ENCODE data around the gene JAK1. TPM values are rescaled to one million over a fixed set of nuclear protein-coding genes. Genes with fewer than 3 reads are reported as not detected.
"Not testable (repeated sequence)": the region's sequence is repeated elsewhere in the genome, so short reads cannot be mapped to it uniquely, and the experiment has no call there.

Gene JAK1
- polyA plus RNA-seq, 2 of the 4 experiments (the other 2 are of a cell fraction): 110 to 159 TPM

- DNase-seq (ENCODE audit: low read depth in 1 of 2, low spot score in 1 of 2) (peak in 1 of 2 experiments; percentile 60), ATAC-seq (peak; percentile 74 to 79), FAIRE-seq (no peak)
- Histone ChIP-seq H3K4me2 (peak overlapping the region; percentile 87), H3K27ac (peak overlapping the region; percentile 86 to 92), H3K4me3 (0 out of 3 replicates have a peak overlapping the region, but pooled peaks have one; percentile 22), H3K9me3 (no peaks in the 10 kb centered on the region), H3K4me1 (peaks cover 67% of the 10 kb centered on the region)
- TF ChIP-seq JUNB (IDR thresholded peaks at IDR 0.05) (0 out of 2 replicates have a peak, but pooled peaks have one; percentile 22), POLR2A (IDR thresholded peaks at IDR 0.05; ENCODE audit: low read length) (no peak), MAFK (IDR thresholded peaks at IDR 0.05; ENCODE audit: partially characterized antibody) (peak; percentile 28), POLR2AphosphoS2 (conservative IDR thresholded peaks at IDR 0.05; ENCODE audit: low read length) (no peak), FOSL2 (IDR thresholded peaks at IDR 0.05) (no peak), FOSL2 (CRISPR knock-in tag; IDR thresholded peaks at IDR 0.05) (peak; percentile 22; the same call in 1 of the 2 replicates), MAZ (IDR thresholded peaks at IDR 0.05; ENCODE audit: borderline replicate concordance, low read depth, low read length) (no peak), EHMT2 (IDR thresholded peaks at IDR 0.05; ENCODE audit: low read depth) (no peak), CEBPB (IDR thresholded peaks at IDR 0.05) (peak; percentile 56 to 74; a peak in 3 of 4 replicates), ELK1 (IDR thresholded peaks at IDR 0.05; ENCODE audit: low read depth, low read length) (no peak), USF2 (IDR thresholded peaks at IDR 0.05) (no peak), CHD2 (IDR thresholded peaks at IDR 0.05; ENCODE audit: low read length, partially characterized antibody) (no peak), SMC3 (IDR thresholded peaks at IDR 0.05) (no peak)
- whole genome bisulfite sequencing (ENCODE audit: missing lambda C conversion rate): 18% methylated on average over 11 of the region's 11 CpGs
- ChIA-PET POLR2A (interaction anchor here (2.7 kb wide), 1 partner anchor 35 kb away, joined by 12 read pairs; no protein-coding TSS in a partner anchor), CTCF (interaction anchor here (1.2 to 1.3 kb wide), 3 partner anchors 12 to 16 kb away, joined by 3 to 7 read pairs (median 3); no protein-coding TSS in a partner anchor)
Observed at GRCh38 chr1:64933296-64934070, 32.9 kb downstream of the JAK1 start.

- peaks cover 72% of the 10 kb centered on the region for H3K4me1 ChIP-seq
- H3K4me2 ChIP-seq: peak overlapping the region; percentile 87
- no peak for DNase-seq (ENCODE audit: low read depth in 1 of 2, low spot score in 1 of 2)
- FAIRE-seq: no peak
- peak overlapping the region; percentile 86 to 92 for H3K27ac ChIP-seq
- WGBS (ENCODE audit: missing lambda C conversion rate): 34% methylated on average over 4 of the region's 4 CpGs
- ChIA-PET CTCF (interaction anchor here (1.1 to 1.3 kb wide), 2 partner anchors 10 to 15 kb away, joined by 3 to 7 read pairs; no protein-coding TSS in a partner anchor), POLR2A (interaction anchor here (2.7 kb wide), 1 partner anchor 35 kb away, joined by 12 read pairs; no protein-coding TSS in a partner anchor)
- TF ChIP-seq BHLHE40 (IDR thresholded peaks at IDR 0.05; ENCODE audit: low read depth, low read length) (no peak), ZNF302 (CRISPR knock-in tag; IDR thresholded peaks at IDR 0.05) (no peak), CHD4 (IDR thresholded peaks at IDR 0.05; ENCODE audit: borderline replicate concordance) (no peak), ZSCAN20 (CRISPR knock-in tag; IDR thresholded peaks at IDR 0.05) (no peak), REST (IDR thresholded peaks at IDR 0.05) (no peak), MAFK (IDR thresholded peaks at IDR 0.05; ENCODE audit: partially characterized antibody) (no peak), RARB (CRISPR knock-in tag; IDR thresholded peaks at IDR 0.05) (no peak), ZC3H11A (IDR thresholded peaks at IDR 0.05) (no peak)
- ATAC-seq: no peak
- H3K9me3 ChIP-seq: no peaks in the 10 kb centered on the region
- H3K4me3 ChIP-seq: no peak overlapping the region
Observed at GRCh38 chr1:64932962-64933295, 33.4 kb downstream of the JAK1 start.

- ATAC-seq; H3K27ac ChIP-seq; POLR2A ChIA-PET; FAIRE-seq; H3K9me3 ChIP-seq; CTCF ChIA-PET; DNase-seq (ENCODE audit: low read depth in 1 of 2, low spot score in 1 of 2); H3K4me3 ChIP-seq; H3K4me2 ChIP-seq: not testable (repeated sequence)
- peaks cover 78% of the 10 kb centered on the region for H3K4me1 ChIP-seq
Observed at GRCh38 chr1:64930640-64931039, 35.7 kb downstream of the JAK1 start.
